GM12874 (cell line): ENCODE results near the gene ARHGEF18.
A peak's percentile ranks its signal among the peaks of the same experiment; 100 is the strongest.

Experiments used
- TF ChIP-seq, protein P1 (sequence below): IDR thresholded peaks from 2 replicates; pipeline ENCODE4 v1.5.1; 2011; ENCODE audit warnings: low read depth, mild to moderate bottlenecking, control low read depth, low read length, moderate library complexity; ENCODE audit not compliant: insufficient read depth

ARHGEF18 gene

DNA sequence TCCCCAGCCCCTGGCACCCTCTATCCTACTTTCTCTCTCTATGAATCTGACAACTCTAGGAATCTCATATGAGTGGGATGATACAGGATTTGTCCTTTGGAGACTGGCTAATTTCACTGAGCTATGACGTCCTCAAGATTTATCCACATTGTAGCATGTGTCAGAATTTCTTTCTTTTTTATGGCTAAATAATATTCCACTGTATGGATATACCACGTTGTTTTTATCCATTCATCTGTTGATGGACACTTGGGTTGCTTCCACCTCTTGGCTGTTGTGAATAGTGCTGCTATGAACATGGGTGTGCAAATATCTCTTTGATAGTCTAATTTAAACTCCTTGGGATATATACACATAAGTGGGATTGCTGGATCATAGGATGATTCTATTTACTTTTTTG lies 30.6 kb upstream of the ARHGEF18 start:
- TF ChIP-seq, protein P1, sequence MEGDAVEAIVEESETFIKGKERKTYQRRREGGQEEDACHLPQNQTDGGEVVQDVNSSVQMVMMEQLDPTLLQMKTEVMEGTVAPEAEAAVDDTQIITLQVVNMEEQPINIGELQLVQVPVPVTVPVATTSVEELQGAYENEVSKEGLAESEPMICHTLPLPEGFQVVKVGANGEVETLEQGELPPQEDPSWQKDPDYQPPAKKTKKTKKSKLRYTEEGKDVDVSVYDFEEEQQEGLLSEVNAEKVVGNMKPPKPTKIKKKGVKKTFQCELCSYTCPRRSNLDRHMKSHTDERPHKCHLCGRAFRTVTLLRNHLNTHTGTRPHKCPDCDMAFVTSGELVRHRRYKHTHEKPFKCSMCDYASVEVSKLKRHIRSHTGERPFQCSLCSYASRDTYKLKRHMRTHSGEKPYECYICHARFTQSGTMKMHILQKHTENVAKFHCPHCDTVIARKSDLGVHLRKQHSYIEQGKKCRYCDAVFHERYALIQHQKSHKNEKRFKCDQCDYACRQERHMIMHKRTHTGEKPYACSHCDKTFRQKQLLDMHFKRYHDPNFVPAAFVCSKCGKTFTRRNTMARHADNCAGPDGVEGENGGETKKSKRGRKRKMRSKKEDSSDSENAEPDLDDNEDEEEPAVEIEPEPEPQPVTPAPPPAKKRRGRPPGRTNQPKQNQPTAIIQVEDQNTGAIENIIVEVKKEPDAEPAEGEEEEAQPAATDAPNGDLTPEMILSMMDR: no peak

DNA sequence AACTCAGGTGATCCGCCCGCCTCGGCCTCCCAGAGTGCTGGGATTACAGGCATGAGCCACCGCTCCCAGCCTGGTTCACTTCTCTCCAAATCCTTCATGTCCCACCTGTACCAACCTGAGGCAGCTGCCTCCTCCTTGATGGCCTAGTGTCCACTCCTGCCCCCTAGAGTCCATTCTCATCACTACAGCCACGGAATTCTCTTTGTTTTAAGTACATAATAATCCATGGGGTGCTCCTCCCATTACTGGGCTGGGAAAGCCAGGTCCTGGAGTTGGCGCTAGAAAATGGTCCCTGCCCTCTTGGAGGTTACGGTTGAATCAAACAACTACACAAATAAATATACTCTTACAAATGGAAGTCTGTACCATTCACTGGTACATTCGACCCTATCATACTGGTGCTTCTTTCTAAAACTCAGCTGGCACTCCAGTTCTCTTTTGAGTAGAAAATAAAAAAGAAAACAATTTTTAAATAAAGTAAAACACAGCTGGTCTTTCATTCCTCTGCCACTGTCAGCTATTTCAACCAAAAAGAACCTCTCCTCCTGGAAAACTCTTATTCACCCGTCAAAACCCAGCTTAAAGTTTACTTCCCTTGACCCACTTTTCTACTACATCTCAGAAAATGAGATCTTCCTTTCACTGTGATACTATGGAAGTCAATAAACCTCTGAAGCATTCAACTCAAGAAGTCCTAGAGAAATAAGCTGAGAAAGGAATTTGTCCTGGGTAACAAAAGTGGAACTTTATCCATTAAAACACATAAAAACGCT lies 22.4 kb upstream of the ARHGEF18 start:
- TF ChIP-seq, protein P1: peak; percentile 75

DNA sequence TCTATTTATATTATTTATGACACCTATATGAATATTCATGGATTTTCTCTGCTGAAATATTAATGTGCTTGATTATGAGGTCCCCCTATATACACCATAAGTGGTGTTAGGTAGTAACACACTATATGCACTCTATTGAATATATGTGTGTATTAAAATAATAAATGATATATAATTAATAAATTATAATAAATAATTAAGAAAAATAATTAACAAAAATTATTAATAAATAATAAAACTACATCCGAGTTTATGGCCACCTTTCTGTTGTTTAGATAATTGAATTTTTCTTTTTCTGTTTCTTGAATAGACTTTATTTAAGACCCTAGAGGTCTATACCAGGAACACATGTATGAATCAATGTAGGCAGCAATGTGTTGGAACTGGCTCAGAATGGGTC lies 20.9 kb upstream of the ARHGEF18 start:
- TF ChIP-seq, protein P1: no peak

DNA sequence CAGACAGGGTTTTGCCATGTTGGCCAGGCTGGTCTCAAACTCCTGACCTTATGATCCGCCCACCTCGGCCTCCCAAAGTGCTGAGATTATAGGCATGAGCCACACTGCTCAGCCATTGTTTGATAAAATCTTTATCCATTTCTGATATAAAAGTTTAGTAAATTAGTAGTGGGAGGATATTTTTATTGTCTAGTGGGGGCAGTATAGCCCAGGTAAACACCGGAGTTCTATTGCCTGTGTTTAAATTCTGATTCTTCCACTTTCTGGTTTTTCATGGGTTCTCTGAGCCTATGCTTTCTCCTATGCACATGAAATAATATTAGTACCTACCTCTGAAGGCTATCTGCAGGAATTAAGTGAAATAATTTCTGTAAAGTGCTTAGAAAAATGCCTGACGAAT lies 20.1 kb upstream of the ARHGEF18 start:
- TF ChIP-seq, protein P1: peak; percentile 12; the same call in 1 of the 2 replicates

DNA sequence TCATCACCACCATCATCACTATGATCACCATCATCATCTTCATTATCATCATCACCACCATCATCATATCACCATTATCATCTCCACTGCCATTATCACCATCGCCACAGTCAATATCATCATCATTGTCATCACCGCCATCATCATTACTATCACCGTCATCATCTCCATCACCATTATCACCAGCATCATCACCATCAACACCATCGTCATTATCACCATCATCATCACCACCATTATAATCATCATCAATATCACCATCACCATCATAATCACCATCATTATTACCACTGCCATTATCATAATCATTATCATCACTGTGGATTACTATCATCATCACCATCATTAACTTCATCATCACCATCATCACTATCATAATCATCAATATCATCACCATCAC lies 17.3 kb upstream of the ARHGEF18 start:
- TF ChIP-seq, protein P1: no peak

DNA sequence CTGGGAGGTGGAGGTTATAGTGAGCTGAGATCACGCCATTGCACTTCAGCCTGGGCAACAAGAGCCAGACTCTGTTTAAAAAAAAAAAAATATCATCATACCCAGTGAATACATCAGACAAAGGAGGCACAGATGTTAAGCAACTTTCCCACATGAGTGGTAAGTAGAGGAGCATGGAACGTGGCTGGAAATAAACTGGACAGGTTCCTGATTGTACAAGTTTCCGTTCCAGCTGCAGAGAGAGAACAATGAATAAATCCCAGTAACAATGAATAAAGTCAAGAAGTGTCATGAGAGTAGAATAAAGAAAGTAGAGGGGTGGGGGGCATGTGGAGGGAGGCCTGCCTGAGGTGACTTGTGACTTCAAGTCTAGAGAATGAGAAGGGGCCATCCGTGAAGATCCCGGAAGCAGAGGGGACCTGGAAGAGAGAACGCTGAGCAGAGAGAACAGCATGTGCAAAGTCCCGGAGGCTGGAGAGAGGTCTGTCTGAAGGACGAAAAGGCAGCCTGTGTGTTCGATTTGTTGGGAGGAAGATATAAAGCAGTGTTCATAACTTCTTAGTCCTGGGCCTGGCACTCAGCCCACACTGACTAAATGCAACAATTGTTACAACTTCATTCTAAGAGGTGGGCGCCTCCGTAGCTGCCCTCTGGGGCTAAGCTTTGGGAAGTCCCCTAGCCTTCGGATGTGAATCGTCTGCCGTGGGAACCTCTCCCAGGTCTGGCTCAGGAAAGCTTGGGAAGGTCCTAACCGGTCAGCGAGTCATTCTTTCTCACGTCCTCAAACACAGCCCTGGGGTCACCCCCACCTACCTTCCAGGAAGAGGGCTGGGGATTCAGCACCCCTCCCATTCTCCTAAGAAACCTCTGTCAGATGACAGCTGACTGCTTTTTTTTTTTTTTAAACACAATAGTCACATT lies 15.3 kb upstream of the ARHGEF18 start:
- TF ChIP-seq, protein P1: no peak

DNA sequence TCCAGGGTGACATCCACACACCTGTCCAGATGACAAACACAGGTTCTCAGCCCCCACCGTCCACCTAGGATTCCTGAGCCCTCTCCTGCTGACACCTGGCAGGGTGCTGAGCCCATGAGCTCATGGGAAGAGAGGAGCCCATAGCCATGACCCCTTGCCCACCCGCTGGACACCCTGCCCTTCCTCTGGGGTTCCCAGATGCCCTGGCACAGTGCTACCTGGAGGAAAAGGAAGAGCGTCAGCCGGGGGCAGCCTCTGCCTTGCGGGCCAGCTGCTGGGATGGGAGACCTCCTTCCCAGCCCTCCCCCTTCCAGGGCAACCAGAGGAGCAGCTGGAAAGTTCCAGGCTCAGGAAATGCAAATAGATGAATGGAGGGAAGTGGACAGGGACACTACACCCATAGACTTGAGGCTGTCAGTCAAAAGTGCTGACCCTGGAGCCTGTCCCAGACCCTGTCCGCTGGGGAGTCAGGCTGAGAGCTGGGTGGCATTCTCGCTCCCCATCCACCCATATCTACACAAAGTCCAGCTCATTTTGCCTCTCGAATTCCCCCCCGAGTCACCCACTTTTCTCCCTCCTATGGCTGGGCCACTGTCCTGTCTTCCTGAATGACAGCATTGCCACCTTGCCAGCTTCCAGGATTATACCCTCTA lies 12.3 kb upstream of the ARHGEF18 start:
- TF ChIP-seq, protein P1: no peak
